Mesenchymal stem cell (in vitro differentiated cells and primary cell): Measurements from ENCODE around the gene GSTK1.
A peak's percentile ranks its signal among the peaks of the same experiment; 100 is the strongest.

Source experiments
- DNase-seq: peaks from one replicate; pipeline ENCODE4 v3.0.0-alpha.2; 2013
- H2AFZ ChIP-seq: one replicate; pipeline ENCODE4 v1.6.1; 2013; ENCODE audit warnings: low read depth, mild to moderate bottlenecking, control low read depth, inconsistent platforms, low read length, moderate library complexity
- H2AK5ac ChIP-seq: 2 replicates; pipeline ENCODE4 v1.6.1; 2013; ENCODE audit warnings: low read length, moderate library complexity, mild to moderate bottlenecking, inconsistent platforms; ENCODE audit not compliant: severe bottlenecking
- H2BK120ac ChIP-seq: one replicate; pipeline ENCODE4 v1.6.1; 2013; ENCODE audit warnings: low read depth, mild to moderate bottlenecking, inconsistent platforms, low read length, moderate library complexity
- H2BK12ac ChIP-seq, 2 experiments: one replicate each; pipeline ENCODE4 v1.6.1; 2013; ENCODE audit warnings: inconsistent platforms in 2 of 2, low read length in 2 of 2, mild to moderate bottlenecking in 2 of 2, moderate library complexity in 2 of 2, control low read depth in 1 of 2
- H2BK15ac ChIP-seq: one replicate; pipeline ENCODE4 v1.6.1; 2013; ENCODE audit warnings: mild to moderate bottlenecking, low read depth, inconsistent platforms; ENCODE audit not compliant: poor library complexity, severe bottlenecking
- H2BK5ac ChIP-seq: 2 replicates; pipeline ENCODE4 v1.6.1; 2013; ENCODE audit warnings: low read depth, mild to moderate bottlenecking, low read length, control low read depth, inconsistent platforms; ENCODE audit not compliant: poor library complexity, severe bottlenecking
- H3K14ac ChIP-seq, 2 experiments: one replicate each; pipeline ENCODE4 v1.6.1; 2013; ENCODE audit warnings: inconsistent platforms in 2 of 2, low read length in 2 of 2, control low read depth in 1 of 2, mild to moderate bottlenecking in 1 of 2, moderate library complexity in 1 of 2
- H3K18ac ChIP-seq, 2 experiments: one replicate each; pipeline ENCODE4 v1.6.1; 2013; ENCODE audit warnings: inconsistent platforms in 2 of 2, low read length in 2 of 2, control low read depth in 1 of 2, low read depth in 1 of 2, mild to moderate bottlenecking in 1 of 2
- H3K23ac ChIP-seq, 2 experiments: one replicate each; pipeline ENCODE4 v1.6.1; 2013; ENCODE audit warnings: inconsistent platforms in 2 of 2, low read length in 2 of 2, mild to moderate bottlenecking in 2 of 2, moderate library complexity in 2 of 2, control low read depth in 1 of 2
- H3K27ac ChIP-seq: 2 replicates; pipeline ENCODE4 v1.5.1; 2013; ENCODE audit warnings: mild to moderate bottlenecking, moderate library complexity, low read length, control low read depth, inconsistent platforms; ENCODE audit not compliant: poor library complexity, severe bottlenecking
- H3K27me3 ChIP-seq, 2 experiments: 2 replicates each; pipeline versions ENCODE4 v1.6.1 to v1.7.0; 2013; ENCODE audit warnings: low read length in 2 of 2, mild to moderate bottlenecking in 2 of 2, moderate library complexity in 2 of 2, control low read depth in 1 of 2, inconsistent platforms in 1 of 2; ENCODE audit not compliant: control insufficient read depth in 1 of 2, insufficient read depth in 1 of 2
- H3K36me3 ChIP-seq, 2 experiments: 2 replicates each; pipeline versions ENCODE4 v1.6.1 to v1.7.0; 2013; ENCODE audit warnings: low read length in 2 of 2, control low read depth in 1 of 2, inconsistent platforms in 1 of 2, low read depth in 1 of 2, mild to moderate bottlenecking in 1 of 2; ENCODE audit not compliant: insufficient read depth in 2 of 2, control insufficient read depth in 1 of 2
- H3K4ac ChIP-seq, 2 experiments: one replicate each; pipeline ENCODE4 v1.6.1; 2013; ENCODE audit warnings: inconsistent platforms in 2 of 2, low read length in 2 of 2, mild to moderate bottlenecking in 2 of 2, moderate library complexity in 2 of 2, control low read depth in 1 of 2, low read depth in 1 of 2
- H3K4me1 ChIP-seq: 2 replicates; pipeline ENCODE4 v1.6.1; 2013; ENCODE audit warnings: low read depth, low read length, control low read depth; ENCODE audit not compliant: control insufficient read depth, insufficient read depth
- H3K4me2 ChIP-seq: 2 replicates; pipeline ENCODE4 v1.6.1; 2013; ENCODE audit warnings: low read length, mild to moderate bottlenecking, inconsistent platforms; ENCODE audit not compliant: poor library complexity, severe bottlenecking
- H3K4me3 ChIP-seq, 2 experiments: 2 replicates each; pipeline versions ENCODE4 v1.5.1 to v1.7.0; 2013; ENCODE audit warnings: low read length in 2 of 2, mild to moderate bottlenecking in 2 of 2, control low read depth in 1 of 2, low read depth in 1 of 2; ENCODE audit not compliant: insufficient read depth in 1 of 2
- H3K79me1 ChIP-seq: replicated peaks from 2 replicates; pipeline ENCODE4 v1.6.1; 2013; ENCODE audit warnings: mild to moderate bottlenecking, control low read depth, low read length, inconsistent platforms; ENCODE audit not compliant: poor library complexity, severe bottlenecking
- H3K9ac ChIP-seq: 2 replicates; pipeline ENCODE4 v1.7.0; 2013; ENCODE audit warnings: mild to moderate bottlenecking, low read length, moderate library complexity
- H3K9me3 ChIP-seq: 2 replicates; pipeline ENCODE4 v1.7.0; 2013; ENCODE audit warnings: mild to moderate bottlenecking, low read length; ENCODE audit not compliant: control insufficient read depth
- H4K8ac ChIP-seq: one replicate; pipeline ENCODE4 v1.6.1; 2013; ENCODE audit warnings: inconsistent platforms, mild to moderate bottlenecking, low read length, moderate library complexity
- H4K91ac ChIP-seq: one replicate; pipeline ENCODE4 v1.6.1; 2013; ENCODE audit warnings: mild to moderate bottlenecking, low read length, inconsistent platforms
- WGBS: methylation state at CpG from one replicate; pipeline ENCODE4 v1.1.7; 2013; ENCODE audit warnings: mixed read lengths; 5-methylcytosine and 5-hydroxymethylcytosine counted together

GSTK1 gene

GRCh38 chr7:143285470-143285778, 22.2 kb downstream of the GSTK1 start:
- Histone ChIP-seq H2BK5ac (no peak overlapping the region), H2BK12ac (no peak overlapping the region), H2AFZ (no peak overlapping the region), H2AK5ac (no peak overlapping the region), H3K4ac (no peak overlapping the region), H3K27ac (peak overlapping the region; percentile 48), H3K27me3 (no peaks in the 10 kb centered on the region), H2BK120ac (no peak overlapping the region), H3K36me3 (peaks cover 0 to under 1% of the 10 kb centered on the region in 2 experiments), H3K4me3 (no peak overlapping the region), H3K79me1 (peaks cover 2% of the 10 kb centered on the region), H3K9me3 (no peaks in the 10 kb centered on the region), H3K4me2 (no peak overlapping the region), H3K4me1 (peaks cover 19% of the 10 kb centered on the region), H3K9ac (no peak overlapping the region), H3K14ac (no peak overlapping the region), H4K8ac (no peak overlapping the region), H4K91ac (no peak overlapping the region), H3K23ac (no peak overlapping the region), H3K18ac (no peak overlapping the region), H2BK15ac (no peak overlapping the region)
- DNase-seq = no peak
- 67% methylated on average over 3 of the region's 3 CpGs for WGBS

GRCh38 chr7:143285806-143286521, 22.7 kb downstream of the GSTK1 start:
- WGBS = 96% methylated on average over 11 of the region's 11 CpGs
- H2BK12ac ChIP-seq = no peak overlapping the region
- H3K4me1 ChIP-seq = peaks cover 22% of the 10 kb centered on the region
- H3K27ac ChIP-seq = peak overlapping the region; percentile 48
- H3K23ac ChIP-seq = no peak overlapping the region
- H2AFZ ChIP-seq = no peak overlapping the region
- H3K4ac ChIP-seq = no peak overlapping the region
- H3K18ac ChIP-seq = no peak overlapping the region
- H2BK15ac ChIP-seq = no peak overlapping the region
- peaks cover 2% of the 10 kb centered on the region for H3K79me1 ChIP-seq
- H2BK5ac ChIP-seq = no peak overlapping the region
- H3K9ac ChIP-seq = no peak overlapping the region
- H3K27me3 ChIP-seq = no peaks in the 10 kb centered on the region
- DNase-seq = no peak
- no peak overlapping the region for H4K8ac ChIP-seq
- no peak overlapping the region for H3K4me2 ChIP-seq
- no peak overlapping the region for H4K91ac ChIP-seq
- no peak overlapping the region for H2BK120ac ChIP-seq
- H3K36me3 ChIP-seq = peaks cover under 1 to 3% of the 10 kb centered on the region in 2 experiments
- no peak overlapping the region for H3K4me3 ChIP-seq
- H2AK5ac ChIP-seq = peak overlapping the region; percentile 86
- no peaks in the 10 kb centered on the region for H3K9me3 ChIP-seq
- H3K14ac ChIP-seq = no peak overlapping the region

DNA sequence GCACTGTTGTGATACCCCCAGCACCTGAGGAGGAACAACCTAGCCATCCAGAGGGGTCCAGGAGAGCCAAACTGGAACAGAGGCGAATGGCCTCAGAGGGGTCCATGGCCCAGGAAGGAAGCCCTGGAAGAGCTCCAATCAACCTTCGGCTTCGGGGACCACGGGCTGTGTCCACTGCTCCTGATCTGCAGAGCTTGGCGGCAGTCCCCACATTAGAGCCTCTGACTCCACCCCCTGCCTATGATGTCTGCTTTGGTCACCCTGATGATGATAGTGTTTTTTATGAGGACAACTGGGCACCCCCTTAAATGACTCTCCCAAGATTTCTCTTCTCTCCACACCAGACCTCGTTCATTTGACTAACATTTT, 23.3 kb downstream of the GSTK1 start:
- H3K9me3 ChIP-seq = no peaks in the 10 kb centered on the region
- H2BK120ac ChIP-seq = no peak overlapping the region
- 100% methylated on average over 2 of the region's 6 CpGs for WGBS
- no peak overlapping the region for H3K9ac ChIP-seq
- H3K27ac ChIP-seq = no peak overlapping the region
- peaks cover 3 to 5% of the 10 kb centered on the region in 2 experiments for H3K36me3 ChIP-seq
- H3K27me3 ChIP-seq = no peaks in the 10 kb centered on the region
- no peak overlapping the region for H3K4me2 ChIP-seq
- no peak for DNase-seq
- H2BK5ac ChIP-seq = no peak overlapping the region
- H4K91ac ChIP-seq = no peak overlapping the region
- peaks cover 22% of the 10 kb centered on the region for H3K4me1 ChIP-seq
- H2AK5ac ChIP-seq = peak overlapping the region; percentile 86
- H2BK15ac ChIP-seq = no peak overlapping the region
- no peak overlapping the region for H2BK12ac ChIP-seq
- H3K23ac ChIP-seq = no peak overlapping the region
- H3K18ac ChIP-seq = no peak overlapping the region
- no peak overlapping the region for H2AFZ ChIP-seq
- no peak overlapping the region for H3K14ac ChIP-seq
- H3K4me3 ChIP-seq = no peak overlapping the region
- H3K4ac ChIP-seq = no peak overlapping the region
- peaks cover 2% of the 10 kb centered on the region for H3K79me1 ChIP-seq
- peak overlapping the region; percentile 9 for H4K8ac ChIP-seq

DNA sequence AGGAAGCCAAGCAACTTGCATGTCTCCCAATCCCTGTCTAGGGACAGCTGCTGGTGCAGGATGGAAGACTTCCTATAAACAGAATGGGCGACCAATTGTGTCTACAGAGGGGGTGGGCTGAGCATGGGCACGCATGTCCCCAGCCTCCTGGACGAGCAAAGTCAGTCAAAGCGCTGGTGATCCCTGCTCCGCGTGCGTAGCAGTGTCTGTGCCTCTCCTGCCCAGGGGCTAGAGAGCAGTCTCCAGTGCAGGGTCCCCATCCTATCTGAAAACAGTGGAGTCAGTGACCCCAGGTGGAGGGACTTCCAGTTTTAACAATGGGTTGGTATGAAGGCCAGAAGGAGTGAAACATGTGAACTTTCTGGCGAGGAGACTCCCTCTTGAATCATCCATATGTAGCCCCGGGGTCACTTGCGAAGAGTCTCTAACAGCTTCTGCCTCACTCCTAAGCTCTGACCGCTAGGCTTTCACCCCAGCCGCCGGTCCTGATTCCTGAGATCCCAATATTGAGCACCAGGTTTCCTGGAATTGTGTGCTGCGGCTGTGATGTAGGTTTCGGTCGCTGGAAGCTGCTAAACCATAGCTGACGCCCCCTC, 24.2 kb downstream of the GSTK1 start:
- no peaks in the 10 kb centered on the region for H3K9me3 ChIP-seq
- WGBS = 91% methylated on average over 17 of the region's 17 CpGs
- H3K4me1 ChIP-seq = peaks cover 19% of the 10 kb centered on the region
- peaks cover 2% of the 10 kb centered on the region for H3K79me1 ChIP-seq
- no peak overlapping the region for H2BK120ac ChIP-seq
- peak overlapping the region; percentile 41 to 75 for H3K4ac ChIP-seq
- H3K18ac ChIP-seq = peak overlapping the region; percentile 73 to 82
- peak overlapping the region; percentile 72 for H2AK5ac ChIP-seq
- no peak overlapping the region for H3K23ac ChIP-seq
- H3K36me3 ChIP-seq = peaks cover 7 to 14% of the 10 kb centered on the region in 2 experiments
- H2BK5ac ChIP-seq = no peak overlapping the region
- peak overlapping the region; percentile 78 for H4K91ac ChIP-seq
- H3K4me3 ChIP-seq = peak overlapping the region; percentile 35 to 68
- peak overlapping the region; percentile 27 for H3K9ac ChIP-seq
- no peak overlapping the region for H3K27ac ChIP-seq
- peak overlapping the region; percentile 51 for H3K4me2 ChIP-seq
- DNase-seq = no peak
- H3K27me3 ChIP-seq = no peaks in the 10 kb centered on the region
- peak overlapping the region in 1 of 2 experiments; percentile 85 for H2BK12ac ChIP-seq
- peak overlapping the region; percentile 60 for H2AFZ ChIP-seq
- no peak overlapping the region for H3K14ac ChIP-seq
- peak overlapping the region; percentile 82 for H2BK15ac ChIP-seq
- H4K8ac ChIP-seq = peak overlapping the region; percentile 93
